ENCODE data around the gene OR51E1. TPM values are rescaled to one million over a fixed set of nuclear protein-coding genes. Genes with fewer than 3 reads are reported as not detected.

Gene OR51E1
- total and polyA plus RNA-seq, 2 donors (not counting 3 experiments of a cell fraction or from before 2014, with no cell fraction given): not detected

DNA sequence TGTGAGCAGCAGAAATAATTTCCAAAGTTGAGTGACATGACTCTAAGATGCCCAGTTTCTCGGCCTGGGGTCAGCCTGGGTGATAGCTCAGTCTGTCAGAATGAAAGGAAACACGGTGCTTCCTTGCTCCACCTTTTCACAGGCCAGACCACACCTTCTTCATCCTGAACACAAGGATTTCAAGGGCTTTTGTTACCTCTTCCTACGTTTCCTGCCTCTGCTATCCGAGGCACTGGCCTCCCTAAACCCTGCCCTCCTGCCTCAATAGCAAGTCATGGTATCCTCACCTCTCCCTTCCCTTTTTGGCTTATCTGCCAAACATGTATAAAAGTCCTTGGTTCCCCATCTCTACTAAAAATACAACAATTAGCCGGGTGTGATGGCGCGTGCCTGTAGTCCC is 1.7 kb upstream of the OR51E1 start:
- Histone ChIP-seq H3K4me2 (ENCODE audit: insufficient read depth, low read length) (no peak overlapping the region), H3K9ac (replicated peaks; ENCODE audit: extremely low read depth, insufficient read depth, low read length) (no peak overlapping the region), H3K79me2 (ENCODE audit: control insufficient read depth, insufficient read depth, low read length) (no peaks in the 10 kb centered on the region), H3K27me3 (ENCODE audit: control insufficient read depth in 2 of 2, insufficient read depth in 2 of 2, low read length in 2 of 2) (no peaks in the 10 kb centered on the region), H3K9me3 (replicated peaks; ENCODE audit: control insufficient read depth, insufficient read depth, low read length) (no peaks in the 10 kb centered on the region), H3K4me3 (replicated peaks in 1 of 3; ENCODE audit: insufficient read depth in 1 of 3, low read depth in 1 of 3, low read length in 3 of 3) (no peak overlapping the region), H2AFZ (ENCODE audit: low read depth, low read length) (no peak overlapping the region), H3K4me1 (ENCODE audit: control insufficient read depth, extremely low read depth, insufficient read depth, low read length) (no peaks in the 10 kb centered on the region), H3K36me3 (ENCODE audit: control insufficient read depth in 2 of 2, extremely low read depth in 1 of 2, insufficient read depth in 2 of 2, low read length in 2 of 2) (no peaks in the 10 kb centered on the region), H3K9me1 (replicated peaks; ENCODE audit: control insufficient read depth, extremely low read depth, insufficient read depth, low read length) (no peaks in the 10 kb centered on the region), H4K20me1 (replicated peaks; ENCODE audit: control insufficient read depth, extremely low read depth, insufficient read depth, low read length) (no peaks in the 10 kb centered on the region), H3K27ac (ENCODE audit: insufficient read depth, low read depth, low read length) (no peak overlapping the region)
- intact Hi-C loops (cut with micrococcal nuclease) (no loop called here), dilution Hi-C loops (cut with MboI; ENCODE audit: extremely low pct_ligation_motif_present, low sequenced_read_pairs) (no loop called here)
- POLR2A ChIA-PET: no interaction called here
- TF ChIP-seq, protein P1, sequence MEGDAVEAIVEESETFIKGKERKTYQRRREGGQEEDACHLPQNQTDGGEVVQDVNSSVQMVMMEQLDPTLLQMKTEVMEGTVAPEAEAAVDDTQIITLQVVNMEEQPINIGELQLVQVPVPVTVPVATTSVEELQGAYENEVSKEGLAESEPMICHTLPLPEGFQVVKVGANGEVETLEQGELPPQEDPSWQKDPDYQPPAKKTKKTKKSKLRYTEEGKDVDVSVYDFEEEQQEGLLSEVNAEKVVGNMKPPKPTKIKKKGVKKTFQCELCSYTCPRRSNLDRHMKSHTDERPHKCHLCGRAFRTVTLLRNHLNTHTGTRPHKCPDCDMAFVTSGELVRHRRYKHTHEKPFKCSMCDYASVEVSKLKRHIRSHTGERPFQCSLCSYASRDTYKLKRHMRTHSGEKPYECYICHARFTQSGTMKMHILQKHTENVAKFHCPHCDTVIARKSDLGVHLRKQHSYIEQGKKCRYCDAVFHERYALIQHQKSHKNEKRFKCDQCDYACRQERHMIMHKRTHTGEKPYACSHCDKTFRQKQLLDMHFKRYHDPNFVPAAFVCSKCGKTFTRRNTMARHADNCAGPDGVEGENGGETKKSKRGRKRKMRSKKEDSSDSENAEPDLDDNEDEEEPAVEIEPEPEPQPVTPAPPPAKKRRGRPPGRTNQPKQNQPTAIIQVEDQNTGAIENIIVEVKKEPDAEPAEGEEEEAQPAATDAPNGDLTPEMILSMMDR (IDR thresholded peaks at IDR 0.05; ENCODE audit: extremely low read depth in 1 of 2, insufficient read depth in 1 of 2, low read depth in 1 of 2, low read length in 2 of 2): no peak
- TF ChIP-seq EZH2 (IDR thresholded peaks at IDR 0.05; ENCODE audit: borderline replicate concordance, low read depth, low read length, severe bottlenecking) (no peak), FOS (IDR thresholded peaks at IDR 0.05; ENCODE audit: borderline replicate concordance, insufficient read depth, low read length) (no peak), POLR2AphosphoS5 (IDR thresholded peaks at IDR 0.05; ENCODE audit: insufficient read depth, low read depth, low read length) (no peak), MYC (IDR thresholded peaks at IDR 0.05; ENCODE audit: low read depth, low read length) (no peak), GATA2 (IDR thresholded peaks at IDR 0.05; ENCODE audit: insufficient read depth, insufficient read length, low read depth, low read length) (no peak), POLR2A (IDR thresholded peaks at IDR 0.05; ENCODE audit: low read depth, low read length) (no peak), JUN (IDR thresholded peaks at IDR 0.05; ENCODE audit: borderline replicate concordance, insufficient read depth, insufficient read length, low read depth) (no peak)
- TF ChIP-seq, protein P2, sequence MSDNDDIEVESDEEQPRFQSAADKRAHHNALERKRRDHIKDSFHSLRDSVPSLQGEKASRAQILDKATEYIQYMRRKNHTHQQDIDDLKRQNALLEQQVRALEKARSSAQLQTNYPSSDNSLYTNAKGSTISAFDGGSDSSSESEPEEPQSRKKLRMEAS (IDR thresholded peaks at IDR 0.05; ENCODE audit: insufficient read depth, insufficient read length): no peak
- no peak for FAIRE-seq
- CTCF ChIA-PET: no interaction called here
- no peak for DNase-seq (ENCODE audit: low read depth, low spot score)
- BruUV-seq (replicated peaks): no TSS peak

Measured in endothelial cell of umbilical vein (primary cell).